Measurements from ENCODE around the gene RAD51B.
"Not testable (repeated sequence)": the region's sequence is repeated elsewhere in the genome, so short reads cannot be mapped to it uniquely, and the experiment has no call there.

The RAD51B gene

GRCh38 chr14:68104518-68104917, 284.9 kb downstream of the RAD51B start:
- in situ Hi-C loops (cut with MboI; ENCODE audit: low sequenced_read_pairs) = no loop called here

- in situ Hi-C loops (cut with MboI; ENCODE audit: low sequenced_read_pairs) = no loop called here
Observed at GRCh38 chr14:68105816-68106215, 286.2 kb downstream of the RAD51B start.

GRCh38 chr14:68106456-68106855, 286.9 kb downstream of the RAD51B start:
- in situ Hi-C loops (cut with MboI; ENCODE audit: low sequenced_read_pairs) = no loop called here

GRCh38 chr14:68106905-68107304, 287.3 kb downstream of the RAD51B start:
- in situ Hi-C loops (cut with MboI; ENCODE audit: low sequenced_read_pairs) = no loop called here

GRCh38 chr14:68109132-68109900, 289.7 kb downstream of the RAD51B start:
- in situ Hi-C loops (cut with MboI; ENCODE audit: low sequenced_read_pairs) = no loop called here

GRCh38 chr14:68111097-68111852, 291.7 kb downstream of the RAD51B start:
- in situ Hi-C loops (cut with MboI; ENCODE audit: low sequenced_read_pairs) = no loop called here

- in situ Hi-C loops (cut with MboI; ENCODE audit: low sequenced_read_pairs) = no loop called here
Observed at GRCh38 chr14:68111853-68112270, 292.3 kb downstream of the RAD51B start.

GRCh38 chr14:68112442-68112841, 292.9 kb downstream of the RAD51B start:
- in situ Hi-C loops (cut with MboI; ENCODE audit: low sequenced_read_pairs) = no loop called here

- in situ Hi-C loops (cut with MboI; ENCODE audit: low sequenced_read_pairs) = no loop called here
Observed at GRCh38 chr14:68113343-68113930, 293.9 kb downstream of the RAD51B start.

GRCh38 chr14:68115952-68116351, 296.4 kb downstream of the RAD51B start:
- in situ Hi-C loops (cut with MboI; ENCODE audit: low sequenced_read_pairs) = not testable (repeated sequence)

- in situ Hi-C loops (cut with MboI; ENCODE audit: low sequenced_read_pairs) = no loop called here
Observed at GRCh38 chr14:68122651-68123050, 303.1 kb downstream of the RAD51B start.

- in situ Hi-C loops (cut with MboI; ENCODE audit: low sequenced_read_pairs) = no loop called here
Observed at GRCh38 chr14:68124050-68124449, 304.5 kb downstream of the RAD51B start.

- in situ Hi-C loops (cut with MboI; ENCODE audit: low sequenced_read_pairs) = no loop called here
Observed at GRCh38 chr14:68124979-68125731, 305.6 kb downstream of the RAD51B start.

GRCh38 chr14:68127166-68127565, 307.6 kb downstream of the RAD51B start:
- in situ Hi-C loops (cut with MboI; ENCODE audit: low sequenced_read_pairs) = no loop called here

- in situ Hi-C loops (cut with MboI; ENCODE audit: low sequenced_read_pairs) = no loop called here
Observed at GRCh38 chr14:68131907-68132306, 312.3 kb downstream of the RAD51B start.

- in situ Hi-C loops (cut with MboI; ENCODE audit: low sequenced_read_pairs) = no loop called here
Observed at GRCh38 chr14:68132563-68133121, 313.1 kb downstream of the RAD51B start.

- in situ Hi-C loops (cut with MboI; ENCODE audit: low sequenced_read_pairs) = no loop called here
Observed at GRCh38 chr14:68133856-68134255, 314.3 kb downstream of the RAD51B start.

GRCh38 chr14:68135028-68135427, 315.4 kb downstream of the RAD51B start:
- in situ Hi-C loops (cut with MboI; ENCODE audit: low sequenced_read_pairs) = no loop called here

- in situ Hi-C loops (cut with MboI; ENCODE audit: low sequenced_read_pairs) = no loop called here
Observed at GRCh38 chr14:68135566-68135965, 316.0 kb downstream of the RAD51B start.

GRCh38 chr14:68137704-68138619, 318.4 kb downstream of the RAD51B start:
- in situ Hi-C loops (cut with MboI; ENCODE audit: low sequenced_read_pairs) = no loop called here
